Placental epithelial cell (primary cell): ENCODE measurements around the gene TRAPPC2L. TPM values are rescaled to one million over a fixed set of nuclear protein-coding genes. Genes with fewer than 3 reads are reported as not detected.

Source experiments
- total RNA-seq: library from RNA; depleted of rRNA; stranded (reverse); fragments of >200 nt; gene quantifications from 2 replicates; pipeline ENCODE4 v1.2.3, GENCODE V29; 2012

Gene TRAPPC2L
- total RNA-seq = 26.7 and 27.5 TPM in 2 replicates

DNA sequence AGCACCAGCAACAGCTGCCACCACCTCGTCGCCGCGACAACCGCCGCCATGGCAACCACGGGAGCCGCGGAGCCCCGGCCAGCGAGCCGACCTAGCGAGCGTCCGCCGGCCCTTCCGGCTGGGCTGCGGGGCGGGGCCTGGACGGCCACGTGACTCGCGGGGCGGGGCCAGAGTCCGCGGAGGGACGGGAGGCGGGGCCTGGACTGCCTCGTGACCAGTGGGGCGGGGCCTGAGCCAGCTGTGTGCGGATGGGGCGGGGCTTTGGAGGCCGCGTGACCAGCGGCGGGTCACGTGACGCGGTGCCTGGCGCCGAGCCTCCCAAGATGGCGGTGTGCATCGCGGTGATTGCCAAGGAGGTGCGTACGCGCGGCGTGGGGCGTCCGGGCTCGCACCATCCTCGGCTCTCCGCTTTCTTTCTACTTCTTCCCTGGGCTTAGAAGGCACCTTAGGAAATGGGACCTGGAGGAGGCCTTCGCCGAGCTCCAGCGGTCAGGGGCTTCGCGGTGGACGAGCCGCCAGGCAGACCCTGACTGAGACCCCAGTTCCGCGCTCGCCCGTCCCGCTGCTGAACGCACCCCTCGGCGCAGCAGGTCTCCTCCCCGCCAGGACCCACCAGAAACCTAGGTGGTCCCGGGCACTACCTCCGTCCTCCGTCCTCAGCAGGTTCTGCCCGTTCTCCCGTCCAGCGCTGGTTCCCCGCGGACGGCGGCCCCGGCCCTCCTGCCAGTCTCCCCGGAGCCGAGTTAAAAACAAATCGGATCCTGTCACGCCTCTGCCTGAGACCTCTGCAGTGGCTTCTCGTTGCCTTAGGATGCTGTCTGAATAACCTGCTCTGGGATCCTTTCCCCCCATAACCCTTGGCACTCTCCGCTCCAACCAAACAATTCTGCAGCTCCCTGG, at the start of gene TRAPPC2L, which contains the start of gene GALNS:
Gene TRAPPC2L (plus strand): TSS at position 300 of the 900 bp plus-strand sequence. CDS start 24 bp downstream, at position 324.
Gene GALNS (minus strand): TSS at position 120 of the 900 bp plus-strand sequence. CDS start 70 bp downstream, at position 50.

GRCh38 chr16:88811769-88812512, 45.0 kb upstream of the TRAPPC2L start, which contains the start of gene APRT:
TSS of gene APRT (minus strand) at chr16:88811928. CDS start at chr16:88811899, 29 bp downstream.

DNA sequence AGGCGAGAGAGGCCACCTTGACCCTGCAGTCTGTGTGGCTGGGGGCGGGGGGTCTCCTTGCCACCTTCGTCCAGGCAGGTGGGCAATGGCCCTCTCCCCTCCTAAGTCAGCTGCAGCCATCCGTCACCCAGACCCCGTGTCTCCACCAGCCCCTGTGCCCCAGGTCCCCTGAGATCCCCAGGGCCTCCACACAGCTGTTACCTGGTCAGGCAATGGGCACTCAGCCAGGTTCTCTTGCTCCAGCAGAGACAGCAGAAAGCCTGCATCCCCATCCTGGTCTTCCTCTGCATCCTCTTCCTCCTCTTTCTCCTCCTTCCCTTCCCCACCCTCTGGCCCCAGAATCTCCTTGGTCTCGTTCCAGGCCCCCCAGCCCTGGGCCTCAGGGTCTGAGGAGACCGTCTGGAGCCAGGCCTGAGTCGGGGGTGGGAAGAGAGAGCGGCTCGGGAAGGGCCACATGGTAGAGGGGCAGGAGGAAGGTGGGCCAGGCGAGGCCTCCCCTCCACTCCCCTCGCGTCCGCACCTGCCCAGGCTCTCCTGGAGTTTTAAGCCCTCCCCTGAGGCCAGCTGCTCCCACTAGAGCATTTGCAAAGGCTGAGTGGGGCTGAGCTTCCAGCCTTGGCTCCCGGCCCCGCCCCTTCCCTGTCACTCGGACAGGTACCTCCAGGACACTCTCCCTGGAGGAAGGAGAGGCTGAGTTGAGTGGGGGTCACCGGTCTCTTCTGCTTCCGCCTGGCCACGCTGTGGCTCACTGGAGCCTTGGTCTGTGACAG, 9.4 kb downstream of the TRAPPC2L start, which contains the start of gene PABPN1L:
Gene PABPN1L (minus strand): TSS at position 510 of the 770 bp plus-strand sequence. CDS start 54 bp downstream, at position 456.

Other genes starting within 250 kb of the TRAPPC2L start
- gene IL17C, start 218.6 kb upstream of the TRAPPC2L start, total RNA-seq = 0.39 TPM in 1 of 2 replicates, not detected in the other
- gene CYBA, start 206.1 kb upstream of the TRAPPC2L start, total RNA-seq = 132 and 272 TPM in 2 replicates
- 21.6 and 69.7 TPM in 2 replicates for gene MVD, start 194.0 kb upstream of the TRAPPC2L start, total RNA-seq
- not detected in 2 replicates for gene SNAI3, start 170.6 kb upstream of the TRAPPC2L start, total RNA-seq
- 5.1 and 11.1 TPM in 2 replicates for gene RNF166, start 150.7 kb upstream of the TRAPPC2L start, total RNA-seq
- 10.2 and 13.0 TPM in 2 replicates for gene CTU2, start 150.6 kb upstream of the TRAPPC2L start, total RNA-seq
- 229 and 537 TPM in 2 replicates for gene PIEZO1, start 71.9 kb upstream of the TRAPPC2L start, total RNA-seq
- 11.6 and 11.8 TPM in 2 replicates for gene CDT1, start 53.3 kb upstream of the TRAPPC2L start, total RNA-seq
- 36.1 and 60.5 TPM in 2 replicates for gene APRT, start 45.2 kb upstream of the TRAPPC2L start, total RNA-seq
- 28.5 and 55.0 TPM in 2 replicates for gene GALNS, start 180 bp upstream of the TRAPPC2L start, total RNA-seq
- not detected in 2 replicates for gene PABPN1L, start 9.5 kb downstream of the TRAPPC2L start, total RNA-seq
- not detected in 2 replicates for gene CBFA2T3, start 120.1 kb downstream of the TRAPPC2L start, total RNA-seq
- 16.5 and 22.3 TPM in 2 replicates for gene ACSF3, start 236.7 kb downstream of the TRAPPC2L start, total RNA-seq